ENCODE results near the gene SLC35E3.

GRCh38 chr12:68825569-68826217 lies 79.7 kb downstream of the SLC35E3 start:
- no peak for TF ChIP-seq CTCF (IDR thresholded peaks at IDR 0.05)
- TF ChIP-seq POLR2A (IDR thresholded peaks at IDR 0.05) = no peak

All from right lobe of liver (tissue), 4 donors.